Measurements from ENCODE around the gene KIF6. TPM values are rescaled to one million over a fixed set of nuclear protein-coding genes. Genes with fewer than 3 reads are reported as not detected.
"Not testable (repeated sequence)": the region's sequence is repeated elsewhere in the genome, so short reads cannot be mapped to it uniquely, and the experiment has no call there.

The KIF6 gene
- total RNA-seq, 1 experiment from 2014 or later: 0.11 TPM

DNA sequence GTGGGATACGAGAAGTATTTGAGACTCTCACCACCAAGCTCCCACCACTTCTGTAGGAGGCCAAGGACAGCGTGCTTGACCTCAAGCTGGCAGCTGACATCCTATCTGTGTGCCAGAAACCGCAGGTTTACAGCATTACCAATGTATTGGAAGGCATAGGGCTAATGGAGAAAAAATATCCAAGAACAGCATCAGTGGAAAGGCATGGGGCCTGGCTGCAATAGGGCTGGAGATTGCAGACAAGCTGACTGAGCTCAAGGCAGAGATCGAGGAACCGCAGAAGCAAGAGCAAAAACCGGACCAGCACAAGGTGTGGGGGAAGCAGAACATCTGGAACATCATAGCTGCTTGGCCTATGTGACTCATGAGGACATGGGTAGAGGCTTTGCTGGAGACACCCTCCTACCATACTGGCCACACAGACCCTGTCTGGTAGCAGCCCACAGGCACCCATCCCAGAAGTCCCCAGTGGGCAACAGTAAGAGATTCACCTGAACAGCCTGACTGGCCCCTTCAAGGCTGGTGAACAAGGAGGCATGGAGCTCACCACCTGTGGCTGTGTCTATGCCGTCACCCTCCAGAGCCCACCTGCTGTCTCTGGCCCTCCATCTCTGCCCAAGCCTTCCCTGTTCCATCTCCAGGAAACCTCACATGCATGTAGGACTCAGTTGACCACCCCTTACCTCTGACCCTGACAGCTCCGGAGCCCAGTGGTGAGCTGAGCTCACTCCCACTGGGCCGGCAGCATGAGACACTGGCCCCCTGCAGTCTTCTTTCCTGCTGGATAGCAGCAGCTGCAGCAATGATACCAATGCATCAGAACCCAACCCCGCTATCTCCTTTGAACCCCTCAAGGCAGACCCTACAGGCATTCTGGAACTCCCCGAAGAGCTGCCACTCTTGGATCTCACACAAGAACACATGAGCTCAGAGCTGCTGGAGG lies 171.1 kb downstream of the KIF6 start:
- peak; percentile 18 for DNase-seq (ENCODE audit: low read depth)

DNA sequence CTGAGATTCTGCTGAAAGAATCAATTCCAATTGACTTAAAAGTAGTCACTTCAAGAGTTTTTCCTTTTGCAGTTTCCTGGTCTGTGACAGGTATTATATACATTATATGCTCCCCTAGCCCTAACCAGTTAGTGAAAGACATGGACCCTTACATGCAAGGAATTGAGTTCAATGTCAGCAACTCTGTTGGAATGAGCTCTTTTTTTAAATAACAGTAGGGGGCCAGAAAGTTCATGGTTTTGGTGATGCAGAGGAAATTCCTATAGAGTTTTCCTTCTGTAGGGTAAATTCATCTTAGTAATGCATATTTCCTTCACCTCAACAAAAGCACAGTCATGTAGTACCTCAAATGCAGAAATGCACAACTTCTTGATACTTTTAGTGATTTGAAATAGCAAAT lies 172.2 kb downstream of the KIF6 start:
- DNase-seq (ENCODE audit: low read depth): no peak

DNA sequence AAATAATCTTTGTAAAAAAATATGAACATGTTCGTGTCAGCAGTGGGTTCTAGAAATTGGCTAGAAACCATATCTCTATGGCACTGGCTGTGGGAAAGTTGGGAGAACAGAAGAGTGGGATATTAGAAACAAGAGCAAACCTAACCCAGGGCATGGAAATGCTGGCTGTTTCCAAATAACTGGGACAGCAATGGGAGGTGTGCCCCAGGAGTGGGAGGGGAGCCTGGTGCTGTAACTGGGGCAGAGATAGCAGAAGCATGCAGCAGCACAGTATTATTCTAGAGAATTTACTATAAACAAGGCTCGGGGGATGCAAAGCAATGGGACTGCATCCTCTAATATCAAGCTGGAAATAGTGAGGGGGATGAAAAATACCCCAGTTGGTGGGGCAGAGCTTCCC lies 175.0 kb downstream of the KIF6 start:
- DNase-seq (ENCODE audit: low read depth): no peak

DNA sequence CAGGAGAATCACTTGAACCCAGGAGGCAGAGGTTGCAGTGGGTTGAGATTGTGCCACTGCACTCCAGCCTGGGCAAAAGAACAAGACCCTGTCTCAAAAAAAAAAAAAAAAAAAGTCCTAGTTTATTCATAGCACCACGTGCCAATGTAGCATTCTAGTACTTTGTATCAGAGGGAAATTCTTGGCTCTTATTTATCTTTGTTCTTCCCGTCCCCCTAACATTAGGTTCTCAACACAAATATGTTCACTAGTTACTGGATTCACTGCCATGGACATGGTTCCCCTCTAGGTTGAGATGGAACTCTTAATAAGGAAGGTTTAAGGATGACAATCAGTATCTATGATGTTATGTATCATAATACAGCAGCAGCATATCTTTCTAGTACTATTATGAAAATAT lies 178.5 kb downstream of the KIF6 start:
- no peak for DNase-seq (ENCODE audit: low read depth)

DNA sequence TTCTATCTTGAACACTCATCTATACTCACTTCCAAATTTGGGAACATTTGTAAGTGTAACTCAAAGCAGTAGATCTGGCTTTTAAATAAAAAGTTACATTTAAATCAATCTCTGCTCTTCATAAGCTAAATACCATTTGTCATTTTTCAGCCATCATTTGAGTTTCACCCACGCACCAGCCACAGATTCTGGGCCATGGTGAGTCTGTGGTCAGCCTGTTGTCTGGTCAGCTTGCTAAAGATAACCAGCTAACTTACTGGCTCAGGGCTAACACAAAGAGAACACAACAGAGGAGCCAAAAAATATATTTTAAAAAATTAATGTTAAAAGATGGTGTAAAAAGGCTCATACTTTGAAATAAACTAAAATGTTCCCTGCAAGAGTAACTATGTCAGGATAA lies 181.3 kb downstream of the KIF6 start:
- no peak for DNase-seq (ENCODE audit: low read depth)

DNA sequence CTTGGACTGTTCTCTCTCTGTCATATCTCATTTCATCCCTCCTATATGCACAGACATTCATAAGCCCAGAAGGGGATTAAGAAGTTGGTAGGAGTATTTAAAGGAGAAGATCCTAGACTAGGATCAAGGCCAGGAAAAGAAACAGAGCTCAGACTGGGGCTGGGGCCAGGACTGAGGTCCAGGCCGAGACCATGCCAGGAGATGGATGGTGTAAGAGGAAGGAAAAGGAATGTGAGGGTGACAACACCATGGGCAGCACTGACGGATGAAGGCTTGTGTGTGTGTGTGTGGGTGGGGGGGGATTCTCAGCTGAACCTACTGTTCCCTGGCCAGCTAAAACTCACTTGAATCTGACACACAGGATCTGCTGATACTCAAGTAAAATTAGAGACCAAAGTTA lies 182.1 kb downstream of the KIF6 start:
- DNase-seq (ENCODE audit: low read depth): no peak

DNA sequence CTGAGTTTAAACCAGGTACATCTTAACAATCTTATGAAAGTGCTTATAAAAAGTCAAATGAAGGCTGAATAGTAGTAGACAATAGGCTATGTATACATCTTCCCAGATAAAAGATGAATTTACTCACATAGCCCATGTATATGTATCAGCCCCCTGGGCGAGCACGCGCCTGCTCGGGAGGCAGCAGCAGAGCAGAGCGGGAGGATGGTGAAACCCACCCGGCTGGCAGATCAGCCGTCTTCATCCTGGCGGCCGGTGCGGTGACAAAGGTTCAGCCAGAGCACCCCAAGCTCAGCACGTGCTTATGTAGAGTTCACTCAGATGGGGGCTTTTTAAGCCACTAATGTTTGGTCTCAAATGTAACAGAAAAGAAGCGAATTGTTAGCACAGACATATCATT lies 184.8 kb downstream of the KIF6 start:
- DNase-seq (ENCODE audit: low read depth): no peak

DNA sequence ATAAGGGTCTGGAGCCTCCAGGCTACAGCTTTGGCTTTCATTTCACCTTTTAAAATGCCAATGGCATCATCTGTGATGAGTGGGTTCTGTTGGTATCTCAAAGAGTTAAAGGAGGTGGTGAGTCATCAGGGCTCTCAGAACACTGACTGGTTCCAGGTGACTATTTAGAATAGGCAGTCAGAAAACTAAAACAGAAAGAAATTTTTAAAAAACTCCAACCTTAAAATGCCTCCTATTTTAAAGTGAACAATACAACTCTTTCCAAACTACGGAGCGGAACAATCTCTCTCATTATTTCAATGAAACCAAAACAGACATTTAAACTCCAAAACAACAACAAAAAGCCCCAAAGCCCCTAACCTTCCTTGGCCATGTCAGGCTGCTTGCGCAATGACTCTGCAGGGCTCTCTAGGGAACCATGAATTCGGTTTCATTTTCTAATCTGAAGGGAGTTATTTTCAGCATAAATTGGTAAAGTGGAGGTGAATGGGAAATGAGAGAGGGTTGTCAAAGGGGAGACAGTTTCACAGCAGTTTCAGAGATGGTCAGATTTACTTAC lies 194.9 kb downstream of the KIF6 start:
- peak; percentile 85 for DNase-seq (ENCODE audit: low read depth)

DNA sequence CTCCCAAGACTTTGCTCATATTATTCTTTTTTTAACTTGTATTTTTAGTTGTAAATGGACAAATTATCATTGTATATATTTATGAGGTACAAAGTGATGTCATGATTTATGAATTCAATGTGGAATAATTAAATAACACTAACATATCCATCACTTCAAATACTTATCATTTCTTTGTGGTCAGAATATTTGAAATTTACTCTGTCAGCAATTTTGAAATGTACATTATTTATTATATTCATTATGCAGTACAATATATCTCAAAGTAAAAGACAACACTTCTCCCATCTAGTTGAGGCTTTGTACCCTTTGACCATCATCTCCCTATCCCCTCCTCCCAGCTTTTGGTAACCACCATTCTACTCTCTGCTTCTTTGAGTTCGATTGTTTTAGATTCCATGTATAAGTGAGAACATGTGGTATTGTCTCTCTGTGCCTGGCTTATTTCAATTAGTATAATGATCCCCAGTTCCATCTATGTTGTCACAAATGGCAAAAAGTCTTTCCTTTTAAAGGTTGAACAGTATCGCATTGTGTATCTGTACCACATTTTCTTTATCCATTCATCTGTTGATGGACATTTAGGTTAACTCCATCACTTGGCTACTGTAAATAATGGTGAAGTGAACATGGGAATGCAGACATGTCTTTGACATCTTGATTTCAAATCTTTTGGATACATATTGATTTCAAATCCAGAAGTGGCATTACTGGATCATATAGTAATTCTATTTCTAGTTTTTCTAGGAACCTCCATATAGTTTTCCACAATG lies 197.2 kb downstream of the KIF6 start:
- DNase-seq (ENCODE audit: low read depth): no peak

DNA sequence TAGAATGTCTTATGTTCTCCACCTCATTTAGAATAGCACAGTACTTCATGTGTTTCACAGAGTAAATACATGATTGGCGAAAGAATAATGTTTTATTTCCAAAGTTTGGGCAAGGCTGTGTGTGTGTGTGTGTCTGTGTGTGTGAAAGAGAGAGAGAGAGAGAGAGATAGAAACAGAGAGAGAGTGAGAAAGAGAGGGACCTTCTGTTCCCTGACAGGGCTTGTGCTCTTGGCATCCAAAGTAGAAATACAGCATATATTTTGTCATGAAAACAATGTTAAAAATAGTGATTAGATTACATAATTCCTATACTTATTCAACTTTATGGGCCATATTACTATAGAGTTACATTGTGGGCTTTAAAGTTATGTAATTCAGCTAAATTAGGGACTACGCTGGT lies 201.2 kb downstream of the KIF6 start:
- DNase-seq (ENCODE audit: low read depth): no peak

DNA sequence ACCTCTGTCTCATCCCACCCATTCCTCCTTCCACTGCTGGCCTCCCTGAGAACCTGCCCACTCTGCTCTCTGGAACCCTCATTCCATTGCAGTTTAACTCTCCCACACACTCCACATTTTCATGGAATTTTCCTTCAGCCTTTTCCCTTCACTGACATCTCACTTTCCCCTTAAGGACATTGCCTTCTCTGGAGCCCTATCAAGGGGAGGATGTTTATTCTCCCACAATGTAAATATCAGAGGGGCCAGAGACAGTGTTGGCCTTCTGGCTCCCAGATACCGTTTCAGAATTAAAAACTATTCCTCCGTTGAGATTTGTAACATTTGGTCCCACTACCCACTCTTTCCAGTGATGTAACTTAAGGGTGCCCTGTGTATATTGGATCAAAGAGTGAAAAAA lies 203.2 kb downstream of the KIF6 start:
- no peak for DNase-seq (ENCODE audit: low read depth)

DNA sequence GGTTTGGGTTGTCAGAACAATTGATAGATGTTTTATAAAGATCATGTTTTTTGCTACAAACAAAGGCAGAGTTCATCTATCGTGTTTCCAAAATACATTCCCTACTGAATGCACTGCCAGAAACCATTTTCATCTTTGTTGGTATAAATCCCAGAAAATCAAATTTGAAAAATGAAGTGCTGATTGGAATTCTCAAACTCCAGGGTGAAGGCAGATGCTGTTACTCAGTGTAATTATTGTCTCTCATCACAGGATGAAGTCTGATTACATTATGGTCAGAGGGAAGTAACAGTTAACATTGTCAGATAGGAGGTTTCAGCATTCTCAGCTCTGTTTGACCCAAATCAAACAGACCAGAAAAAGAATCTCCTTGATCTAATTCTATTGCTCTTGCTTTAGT lies 204.3 kb downstream of the KIF6 start:
- DNase-seq (ENCODE audit: low read depth): no peak

DNA sequence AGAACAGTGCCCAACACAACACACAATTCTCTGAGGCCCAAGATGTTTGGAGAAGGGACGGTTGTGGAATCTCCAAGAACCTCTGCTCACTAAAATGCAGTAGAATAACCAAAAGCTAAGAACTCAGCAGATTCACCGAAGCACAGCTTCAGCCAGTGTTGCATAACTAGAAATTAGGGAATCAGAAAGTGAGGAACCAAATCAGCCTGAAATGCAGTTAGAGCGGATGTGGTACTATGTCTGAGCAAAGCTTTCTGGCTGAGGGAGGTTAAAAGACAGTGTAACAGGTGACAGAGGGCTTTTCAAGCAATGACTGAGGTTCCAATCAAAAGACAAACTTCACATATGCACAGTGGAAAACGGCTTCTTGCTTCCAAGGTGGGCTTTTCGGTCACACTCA lies 204.8 kb downstream of the KIF6 start:
- no peak for DNase-seq (ENCODE audit: low read depth)

DNA sequence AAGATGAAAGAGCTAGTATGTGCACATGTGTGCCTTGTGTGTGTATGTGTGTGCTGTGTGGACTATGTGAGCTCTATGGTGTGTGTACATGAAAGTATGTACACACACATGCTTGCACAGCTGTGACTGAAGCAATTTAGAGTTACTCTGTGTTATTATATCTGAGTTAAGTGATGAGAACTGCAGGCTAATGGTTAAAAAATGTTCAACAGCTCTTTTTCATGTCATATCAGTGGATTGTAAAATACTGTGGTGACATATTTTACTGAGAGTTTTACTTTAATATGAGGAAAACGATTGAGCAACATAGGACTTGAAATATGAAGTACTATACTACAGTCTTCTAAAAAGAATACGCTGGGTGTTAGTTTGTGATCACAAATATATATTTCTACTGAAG lies 207.0 kb downstream of the KIF6 start:
- no peak for DNase-seq (ENCODE audit: low read depth)

DNA sequence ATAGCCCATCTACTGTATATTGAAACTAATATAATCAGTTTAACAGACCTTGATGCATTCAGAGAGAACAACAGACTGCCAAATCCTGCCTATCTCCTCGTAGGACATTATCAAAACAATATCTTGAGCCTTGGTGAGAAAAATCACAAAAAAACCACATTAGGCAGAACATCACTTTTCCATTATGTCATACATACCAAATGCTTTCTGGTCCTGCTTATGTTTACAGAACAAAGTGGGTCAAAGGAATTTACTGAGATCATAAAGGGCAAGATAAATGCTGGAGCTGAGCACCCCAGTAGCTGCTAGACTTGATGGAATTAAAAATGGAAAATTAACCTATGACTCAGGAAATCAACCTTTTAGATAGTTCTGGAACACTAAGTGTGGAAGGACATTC lies 207.5 kb downstream of the KIF6 start:
- DNase-seq (ENCODE audit: low read depth): peak; percentile 40

DNA sequence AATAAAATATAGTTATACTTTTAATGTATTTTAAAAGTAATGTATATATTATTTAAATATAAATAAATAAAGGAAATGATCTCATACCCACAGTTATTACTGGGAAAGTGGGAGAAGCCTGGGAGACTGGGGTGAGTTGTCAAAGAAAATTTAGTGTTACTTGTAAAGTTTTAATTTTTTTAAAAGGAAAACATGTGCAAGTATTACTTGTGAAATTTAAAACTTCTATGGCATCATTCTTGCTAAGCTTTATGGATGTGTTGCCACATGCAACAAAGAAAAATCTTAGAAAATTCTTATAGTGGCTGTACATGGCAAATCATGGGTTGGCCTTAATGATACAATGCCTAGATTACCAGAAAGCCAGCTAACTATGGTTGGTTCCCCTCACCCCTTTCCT lies 208.7 kb downstream of the KIF6 start:
- no peak for DNase-seq (ENCODE audit: low read depth)

DNA sequence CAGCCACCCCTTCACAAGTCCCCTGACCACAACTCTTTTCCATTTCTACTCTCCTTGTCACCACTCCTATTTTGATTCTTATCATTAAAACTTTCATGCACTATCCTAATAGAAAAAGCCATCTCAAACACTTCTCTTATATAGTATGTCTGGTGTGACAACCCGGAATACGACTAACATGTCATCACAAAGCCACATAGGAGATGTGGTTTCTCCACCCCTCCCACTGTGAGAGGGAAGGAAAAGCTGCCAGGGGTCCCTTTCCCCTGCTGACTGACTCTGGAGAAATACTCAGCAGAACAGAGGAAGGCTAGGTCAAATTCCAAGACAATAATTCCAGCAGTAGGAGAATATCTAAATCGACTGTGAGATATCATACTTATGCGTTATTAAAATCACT lies 209.7 kb downstream of the KIF6 start:
- DNase-seq (ENCODE audit: low read depth): no peak

DNA sequence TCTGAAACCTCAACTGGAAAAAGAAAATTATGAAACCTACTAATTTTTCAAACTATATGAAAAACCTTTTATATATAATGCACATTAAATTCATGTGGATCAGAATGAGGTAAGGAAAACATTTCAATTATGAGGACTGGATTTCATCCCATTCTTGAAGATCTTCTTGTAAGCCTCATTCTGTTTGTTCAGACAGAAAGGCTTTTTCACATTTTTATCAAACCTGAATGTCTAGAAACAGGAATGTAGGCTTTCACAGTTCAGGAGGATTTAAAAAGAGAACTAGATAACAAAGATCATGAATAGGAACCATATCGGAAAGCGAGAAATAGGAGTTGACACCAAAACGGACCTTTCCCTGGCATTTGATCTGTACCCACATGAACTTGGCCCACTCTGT lies 210.2 kb downstream of the KIF6 start:
- DNase-seq (ENCODE audit: low read depth): no peak

DNA sequence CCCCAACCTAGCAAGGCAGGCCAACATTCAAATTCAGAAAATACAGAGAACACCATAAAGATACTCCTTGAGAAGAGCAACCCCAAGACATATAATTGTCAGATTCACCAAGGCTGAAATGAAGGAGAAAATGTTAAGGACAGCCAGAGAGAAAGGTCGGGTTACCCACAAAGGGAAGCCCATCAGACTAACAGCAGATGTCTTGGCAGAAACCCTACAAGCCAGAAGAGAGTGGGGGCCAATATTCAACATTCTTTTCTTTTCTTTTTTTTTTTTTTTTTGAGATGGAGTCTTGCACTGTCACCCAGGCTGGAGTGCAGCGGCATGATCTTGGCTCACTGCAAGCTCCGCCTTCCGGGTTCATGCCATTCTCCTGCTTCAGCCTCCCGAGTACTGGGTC lies 215.4 kb downstream of the KIF6 start:
- DNase-seq (ENCODE audit: low read depth): not testable (repeated sequence)

DNA sequence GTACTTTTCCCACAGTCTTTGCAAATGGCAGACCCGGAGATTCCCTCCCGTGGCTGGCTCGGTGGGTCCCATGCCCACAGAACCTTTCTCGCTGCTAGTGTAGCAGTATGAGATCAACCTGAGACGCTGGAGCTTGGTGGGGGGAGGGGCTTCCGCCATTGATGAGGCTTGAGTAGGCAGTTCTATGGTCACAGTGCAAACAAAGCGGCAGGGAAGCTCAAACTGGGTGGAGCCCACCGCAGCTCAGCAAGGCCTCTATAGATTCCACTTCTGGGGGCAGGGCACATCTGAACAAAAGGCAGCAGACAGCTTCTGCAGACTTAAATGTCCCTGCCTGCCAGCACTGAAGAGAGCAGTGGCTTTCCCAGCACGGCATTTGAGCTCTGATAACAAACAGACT lies 216.7 kb downstream of the KIF6 start:
- DNase-seq (ENCODE audit: low read depth): peak; percentile 28

DNA sequence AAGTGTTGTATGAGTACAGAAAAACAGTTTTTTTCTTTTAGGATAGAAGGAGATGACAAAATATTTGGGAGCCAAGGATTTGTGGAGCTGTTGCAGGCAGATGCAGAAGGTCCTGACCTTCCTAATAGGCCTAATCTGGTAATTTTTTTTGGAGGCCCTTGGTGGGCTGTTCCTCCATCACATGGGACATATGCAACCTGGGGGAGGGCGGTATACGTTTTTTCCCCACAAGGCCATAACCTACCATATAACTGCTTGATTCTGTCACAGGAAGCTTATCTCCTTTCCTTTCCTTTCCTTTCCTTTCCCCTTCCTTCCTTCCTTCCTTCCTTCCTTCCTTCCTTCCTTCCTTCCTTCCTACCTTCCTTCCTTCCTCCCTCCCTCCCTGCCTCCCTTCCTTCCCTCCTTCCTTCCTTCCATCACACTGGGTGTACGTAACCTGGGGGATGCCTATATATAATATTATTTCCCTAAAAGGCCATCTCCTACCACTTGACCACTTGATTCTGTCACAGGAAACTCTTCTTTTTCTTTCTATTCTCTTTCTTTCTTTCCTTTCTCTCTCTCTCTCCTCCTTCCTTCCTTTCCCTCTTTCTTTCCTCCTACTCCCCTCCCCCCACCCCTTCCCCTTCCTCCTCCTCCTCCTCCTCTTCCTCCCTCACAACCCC lies 217.7 kb downstream of the KIF6 start:
- DNase-seq (ENCODE audit: low read depth): no peak

DNA sequence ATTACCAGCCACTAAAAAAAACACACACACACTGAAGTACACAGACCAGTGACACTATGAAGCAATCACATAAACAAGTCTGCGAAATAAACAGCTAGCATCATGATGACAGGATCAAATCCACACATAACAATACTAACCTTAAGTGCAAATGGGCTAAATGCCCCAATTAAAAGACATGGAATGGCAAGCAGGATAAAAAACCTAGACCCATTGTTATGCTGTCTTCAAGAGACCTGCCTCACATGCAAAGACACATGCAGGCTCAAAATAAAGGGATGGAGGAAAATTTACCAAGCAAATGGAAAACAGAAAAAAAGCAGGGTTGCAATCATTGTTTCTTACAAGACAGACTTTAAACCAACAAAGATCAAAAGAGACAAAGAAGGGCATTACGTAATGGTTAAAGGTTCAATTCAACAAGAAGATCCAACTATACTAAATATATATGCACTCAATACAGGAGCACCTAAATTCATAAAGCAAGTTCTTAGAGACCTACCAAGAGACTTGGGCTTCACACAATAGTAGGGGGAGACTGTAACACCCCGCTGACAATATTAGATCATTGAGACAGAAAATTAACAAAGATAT lies 222.7 kb downstream of the KIF6 start:
- DNase-seq (ENCODE audit: low read depth): not testable (repeated sequence)

Measured in Daoy (cell line).